CD4-positive, alpha-beta memory T cell (primary cell): ENCODE measurements around the gene TGFA. TPM values are rescaled to one million over a fixed set of nuclear protein-coding genes. Genes with fewer than 3 reads are reported as not detected.

Experiments
- CTCF ChIA-PET: fragments of 350-600 bp; sonication (Branson Sonifier 250); formaldehyde crosslinking; loops from one replicate; lab custom pipeline; 2021; ENCODE audit warnings: inconsistent platforms; ENCODE audit not compliant: partially characterized antibody; lab: Charles Lee
- POLR2A ChIA-PET: fragments of 350-600 bp; sonication (Branson Sonifier 250); formaldehyde crosslinking; loops from one replicate; lab custom pipeline; 2021; ENCODE audit not compliant: partially characterized antibody; lab: Charles Lee
- DNase-seq, 5 donors: peaks; one replicate each; pipeline versions ENCODE4 v3.0.0 to v3.0.0-alpha.2; 2020 to 2022; ENCODE audit warnings: mixed read lengths in 1 of 5
- H3K27ac ChIP-seq: one replicate; pipeline ENCODE4 v1.7.0; 2013; ENCODE audit warnings: low read depth, low read length
- H3K27me3 ChIP-seq: 2 replicates; pipeline ENCODE4 v1.7.0; 2013; ENCODE audit warnings: mild to moderate bottlenecking, low read length, moderate library complexity; ENCODE audit not compliant: insufficient read depth
- H3K36me3 ChIP-seq: 2 replicates; pipeline ENCODE4 v1.7.0; 2013; ENCODE audit warnings: mild to moderate bottlenecking, low read length, moderate library complexity; ENCODE audit not compliant: insufficient read depth
- H3K4me1 ChIP-seq: 2 replicates; pipeline ENCODE4 v1.7.0; 2013; ENCODE audit warnings: mild to moderate bottlenecking, low read length, moderate library complexity; ENCODE audit not compliant: insufficient read depth
- H3K4me3 ChIP-seq, 2 donors: one replicate each; pipeline ENCODE4 v1.7.0; 2013; ENCODE audit warnings: low read length in 2 of 2, mild to moderate bottlenecking in 1 of 2
- H3K9me3 ChIP-seq, 2 donors: one replicate each; pipeline ENCODE4 v1.7.0; 2013; ENCODE audit warnings: low read length in 2 of 2, control low read depth in 1 of 2; ENCODE audit not compliant: control insufficient read depth in 1 of 2
- H3K27ac Mint-ChIP-seq, 7 donors: one replicate each; pipeline ENCODE4 v1.8.0; 2020 to 2021; ENCODE audit warnings: mixed read lengths in 7 of 7, mild to moderate bottlenecking in 6 of 7, inconsistent platforms in 3 of 7, moderate library complexity in 3 of 7
- H3K27me3 Mint-ChIP-seq, 2 donors: one replicate each; pipeline ENCODE4 v1.8.0; 2020 to 2021; ENCODE audit warnings: mixed read lengths in 2 of 2
- H3K36me3 Mint-ChIP-seq, 2 donors: one replicate each; pipeline ENCODE4 v1.8.0; 2020 to 2021; ENCODE audit warnings: mixed read lengths in 2 of 2, inconsistent platforms in 1 of 2, mild to moderate bottlenecking in 1 of 2
- H3K4me1 Mint-ChIP-seq, 4 donors: one replicate each; pipeline ENCODE4 v1.8.0; 2020 to 2021; ENCODE audit warnings: mixed read lengths in 4 of 4, mild to moderate bottlenecking in 1 of 4
- H3K4me3 Mint-ChIP-seq, 8 donors: one replicate each; pipeline ENCODE4 v1.8.0; 2020 to 2021; ENCODE audit warnings: mixed read lengths in 8 of 8, mild to moderate bottlenecking in 7 of 8, moderate library complexity in 6 of 8, inconsistent platforms in 3 of 8
- H3K9me3 Mint-ChIP-seq, 8 donors: one replicate each; pipeline ENCODE4 v1.8.0; 2020 to 2021; ENCODE audit warnings: mixed read lengths in 8 of 8, mild to moderate bottlenecking in 5 of 8, inconsistent platforms in 3 of 8, moderate library complexity in 1 of 8
- intact Hi-C: fragments of 100-400 bp; cut with micrococcal nuclease; formaldehyde crosslinking; loops from one replicate; pipeline ENCODE4 v1.15.1; 2023
- polyA plus RNA-seq, 2 donors: library from polyadenylated mRNA; unstranded; fragments of 300-500 nt; fragmentation: Illumina TruSeq; gene quantifications; one replicate each; pipeline ENCODE4 v1.2.3, GENCODE V29; 2021
- total RNA-seq, 2 experiments: library from RNA; stranded (reverse); gene quantifications; one replicate each; pipeline ENCODE4 v1.2.3, GENCODE V29; 2021

Gene TGFA
- total and polyA plus RNA-seq, 4 experiments from 2014 or later = 0.46 to 4.2 (median 2.3) TPM

DNA sequence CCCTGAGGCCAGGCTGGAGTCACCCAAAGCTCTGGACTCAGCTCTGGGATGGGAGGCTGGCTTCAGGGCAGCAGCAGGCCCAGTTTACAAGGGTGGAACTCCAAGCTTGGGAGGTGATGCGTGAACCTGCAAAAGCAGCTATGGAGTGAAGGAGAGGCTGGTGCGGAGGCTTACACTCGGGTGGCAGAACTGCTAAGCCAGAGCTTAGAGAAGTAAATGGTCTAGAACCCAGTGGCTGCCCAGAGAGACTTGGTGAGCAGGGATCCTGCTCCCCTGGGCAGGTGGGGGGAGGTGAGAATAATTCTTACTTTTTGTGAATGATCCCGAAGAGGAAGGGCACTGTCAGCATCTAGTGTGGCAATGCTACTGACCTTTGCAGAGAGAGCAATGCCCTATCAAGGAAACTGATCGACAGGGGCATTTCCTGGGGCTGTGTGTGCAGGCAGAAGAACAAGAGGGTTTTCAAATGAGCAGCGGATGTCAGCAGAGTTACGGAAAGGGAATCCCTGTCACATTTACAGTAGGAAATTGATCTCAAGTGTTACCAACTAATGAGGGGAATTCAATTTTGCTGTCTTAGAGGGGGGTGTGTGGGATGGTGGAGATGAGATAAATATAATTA lies 80.4 kb downstream of the TGFA start:
- peak overlapping the region in 7 of 8 donors; percentile 27 to 71 (median 49) for H3K4me3 Mint-ChIP-seq
- peaks cover 14 to 39% (median 28%) of the 10 kb centered on the region in 4 donors for H3K4me1 Mint-ChIP-seq
- H3K9me3 ChIP-seq = no peaks in the 10 kb centered on the region
- no peak overlapping the region for H3K27ac ChIP-seq
- no peaks in the 10 kb centered on the region for H3K36me3 ChIP-seq
- ChIA-PET POLR2A (no interaction called here), CTCF (no interaction called here)
- H3K4me3 ChIP-seq = no peak overlapping the region
- no peaks in the 10 kb centered on the region for H3K27me3 ChIP-seq
- DNase-seq = peak in 2 of 5 donors; percentile 6 to 9
- H3K9me3 Mint-ChIP-seq = no peaks in the 10 kb centered on the region
- H3K27me3 Mint-ChIP-seq = no peaks in the 10 kb centered on the region
- H3K4me1 ChIP-seq = peaks cover 29% of the 10 kb centered on the region
- H3K36me3 Mint-ChIP-seq = no peaks in the 10 kb centered on the region
- intact Hi-C loops = no loop called here
- peak overlapping the region in 5 of 7 donors; percentile 17 to 71 (median 27) for H3K27ac Mint-ChIP-seq

DNA sequence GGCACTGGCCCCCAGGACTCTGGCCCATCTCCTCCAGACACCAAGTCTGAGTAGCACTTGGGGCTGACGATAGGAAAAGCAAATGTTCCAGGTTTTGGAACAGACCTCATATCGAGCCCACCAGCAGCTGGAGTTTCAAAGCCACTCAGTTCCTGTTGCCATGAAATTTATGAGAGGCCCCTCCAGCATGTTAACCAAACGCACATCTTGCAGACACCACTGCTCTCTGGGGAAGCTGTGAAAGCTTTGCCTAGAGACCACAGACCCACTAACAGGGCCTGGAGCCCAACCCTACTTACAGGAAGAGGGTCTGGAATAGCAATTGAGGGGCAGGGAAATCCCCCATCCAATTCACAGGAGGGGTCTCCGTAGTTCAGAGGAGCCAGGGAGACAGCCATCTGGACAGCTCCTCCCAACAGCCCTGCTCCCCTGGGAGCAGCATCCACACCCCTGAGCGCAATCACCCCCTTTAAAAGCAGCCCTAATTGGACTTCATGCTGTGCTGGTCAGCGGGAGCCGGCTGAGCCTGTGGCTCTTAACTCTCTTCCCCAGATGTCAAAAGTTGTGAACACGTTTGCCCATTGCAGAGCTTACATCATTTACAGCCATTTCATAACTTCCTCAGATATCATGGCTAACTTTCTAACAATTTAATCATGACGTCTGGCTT lies 81.3 kb downstream of the TGFA start:
- no peaks in the 10 kb centered on the region for H3K27me3 ChIP-seq
- no peak overlapping the region for H3K4me3 Mint-ChIP-seq
- no peak overlapping the region for H3K4me3 ChIP-seq
- DNase-seq = no peak
- no peaks in the 10 kb centered on the region for H3K36me3 ChIP-seq
- no peaks in the 10 kb centered on the region for H3K9me3 Mint-ChIP-seq
- H3K36me3 Mint-ChIP-seq = no peaks in the 10 kb centered on the region
- no peak overlapping the region for H3K27ac ChIP-seq
- H3K4me1 Mint-ChIP-seq = peaks cover 14 to 39% (median 28%) of the 10 kb centered on the region in 4 donors
- intact Hi-C loops = no loop called here
- H3K27ac Mint-ChIP-seq = peak overlapping the region in 1 of 7 donors; percentile 9
- ChIA-PET POLR2A (no interaction called here), CTCF (no interaction called here)
- no peaks in the 10 kb centered on the region for H3K9me3 ChIP-seq
- peaks cover 29% of the 10 kb centered on the region for H3K4me1 ChIP-seq
- H3K27me3 Mint-ChIP-seq = no peaks in the 10 kb centered on the region

DNA sequence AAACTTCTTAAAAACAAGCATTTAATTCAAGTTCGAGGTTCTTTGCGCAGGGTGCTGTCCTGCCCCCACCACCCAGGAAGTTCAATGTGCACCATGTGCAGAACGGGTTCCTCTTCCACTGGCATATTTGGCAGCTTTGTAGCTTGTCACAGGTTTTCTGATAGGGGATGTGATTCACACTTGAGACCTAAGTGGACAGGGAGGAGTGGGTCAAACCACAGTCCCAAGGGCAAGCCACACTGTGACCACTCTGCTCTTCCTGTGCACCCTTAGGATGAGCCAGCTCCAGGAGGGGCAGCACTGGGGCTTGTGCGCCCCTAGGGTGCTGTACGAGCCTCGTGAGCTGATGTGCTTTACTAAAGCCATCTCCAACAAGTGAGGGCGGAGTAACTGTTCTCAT lies 82.5 kb downstream of the TGFA start:
- H3K9me3 ChIP-seq = no peaks in the 10 kb centered on the region
- Mint-ChIP-seq H3K4me1 (peaks cover 14 to 39% (median 28%) of the 10 kb centered on the region in 4 donors), H3K36me3 (no peaks in the 10 kb centered on the region), H3K27me3 (no peaks in the 10 kb centered on the region), H3K27ac (peak overlapping the region in 1 of 7 donors; percentile 56), H3K9me3 (peaks cover 0 to 4% (median 0%) of the 10 kb centered on the region in 8 donors), H3K4me3 (no peak overlapping the region)
- intact Hi-C loops = no loop called here
- CTCF ChIA-PET = no interaction called here
- peaks cover 29% of the 10 kb centered on the region for H3K4me1 ChIP-seq
- no peak overlapping the region for H3K4me3 ChIP-seq
- POLR2A ChIA-PET = no interaction called here
- no peaks in the 10 kb centered on the region for H3K36me3 ChIP-seq
- no peak overlapping the region for H3K27ac ChIP-seq
- DNase-seq = no peak
- no peaks in the 10 kb centered on the region for H3K27me3 ChIP-seq

DNA sequence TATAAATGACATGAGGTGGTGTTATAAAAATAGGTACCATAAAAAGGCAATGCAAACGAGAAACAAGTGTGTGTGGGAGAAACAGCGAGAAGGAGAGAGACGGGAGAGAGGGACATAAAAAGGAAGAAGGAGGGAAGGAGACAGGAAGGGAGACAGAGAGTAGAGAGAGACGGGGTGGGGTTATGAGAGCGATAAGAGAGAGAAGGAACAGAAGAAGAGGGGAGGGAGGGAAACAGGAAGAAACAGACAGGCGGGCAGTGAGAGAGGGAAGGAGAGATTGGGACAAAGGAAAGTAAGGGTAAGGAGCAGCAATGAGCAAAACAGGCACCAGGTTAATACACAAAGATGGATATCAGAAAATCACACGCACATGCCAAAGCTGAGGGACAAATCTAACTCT lies 83.7 kb downstream of the TGFA start:
- intact Hi-C loops = no loop called here
- no peaks in the 10 kb centered on the region for H3K36me3 Mint-ChIP-seq
- H3K4me1 ChIP-seq = peaks cover 22% of the 10 kb centered on the region

DNA sequence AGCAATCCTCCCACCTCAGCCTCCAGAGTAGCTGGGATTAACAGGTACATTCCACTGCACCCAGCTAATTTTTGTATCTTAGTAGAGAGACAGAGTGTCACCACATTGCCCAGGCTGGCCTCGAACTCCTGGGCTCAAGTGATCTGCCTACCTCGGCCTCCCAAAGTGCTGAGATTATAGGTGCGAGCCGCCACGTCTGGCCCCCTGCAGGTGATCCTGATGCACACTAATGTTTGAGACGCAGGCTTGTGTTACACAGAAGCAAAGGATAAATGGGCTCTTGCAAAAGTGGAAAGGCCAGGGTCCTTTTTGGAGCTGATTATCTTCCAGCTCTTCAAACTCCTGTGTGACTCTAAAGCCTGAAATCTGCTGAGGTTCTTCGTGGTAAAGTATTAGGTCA lies 84.2 kb downstream of the TGFA start:
- ChIA-PET POLR2A (no interaction called here), CTCF (no interaction called here)
- Mint-ChIP-seq H3K36me3 (no peaks in the 10 kb centered on the region), H3K4me1 (peaks cover 11 to 26% (median 17%) of the 10 kb centered on the region in 4 donors), H3K9me3 (peaks cover 0 to 4% (median 0%) of the 10 kb centered on the region in 8 donors), H3K27me3 (no peaks in the 10 kb centered on the region), H3K4me3 (no peak overlapping the region), H3K27ac (no peak overlapping the region)
- H3K27ac ChIP-seq = no peak overlapping the region
- no peaks in the 10 kb centered on the region for H3K36me3 ChIP-seq
- no peaks in the 10 kb centered on the region for H3K27me3 ChIP-seq
- DNase-seq = no peak
- peaks cover 17% of the 10 kb centered on the region for H3K4me1 ChIP-seq
- intact Hi-C loops = no loop called here
- no peak overlapping the region for H3K4me3 ChIP-seq
- no peaks in the 10 kb centered on the region for H3K9me3 ChIP-seq

More for the DNA sequence above, 83.7 kb downstream of the TGFA start:
- ChIA-PET CTCF (no interaction called here), POLR2A (no interaction called here)
- no peaks in the 10 kb centered on the region for H3K27me3 Mint-ChIP-seq
- no peak overlapping the region for H3K4me3 Mint-ChIP-seq
- H3K9me3 Mint-ChIP-seq = peaks cover 0 to 4% (median 0%) of the 10 kb centered on the region in 8 donors
- Histone ChIP-seq H3K27me3 (no peaks in the 10 kb centered on the region), H3K36me3 (no peaks in the 10 kb centered on the region), H3K27ac (no peak overlapping the region), H3K9me3 (no peaks in the 10 kb centered on the region), H3K4me3 (no peak overlapping the region)
- no peak for DNase-seq
- H3K27ac Mint-ChIP-seq = peak overlapping the region in 1 of 7 donors; percentile 54
- peaks cover 12 to 31% (median 21%) of the 10 kb centered on the region in 4 donors for H3K4me1 Mint-ChIP-seq

DNA sequence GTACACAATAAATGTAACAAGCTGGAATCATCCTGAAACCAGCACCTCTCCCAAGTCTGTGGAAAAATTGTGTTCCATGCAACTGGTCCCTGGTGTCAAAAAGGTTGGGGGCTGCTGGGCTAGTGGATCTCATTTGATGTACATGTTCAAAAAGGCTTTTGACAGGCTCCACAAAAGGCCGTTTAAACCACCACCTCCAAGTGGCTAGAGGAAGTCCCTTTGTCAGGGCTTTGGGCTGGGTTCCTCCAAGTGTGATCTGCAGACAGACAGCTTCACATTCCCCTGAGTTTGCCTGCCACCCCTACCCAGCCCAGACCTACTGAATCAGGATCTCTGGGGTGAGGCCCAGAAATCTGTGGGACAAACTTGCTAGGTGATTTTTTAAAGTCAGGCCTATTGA lies 84.7 kb downstream of the TGFA start:
- intact Hi-C loops = no loop called here
- no peak overlapping the region for H3K4me3 ChIP-seq
- peaks cover 6 to 20% (median 12%) of the 10 kb centered on the region in 4 donors for H3K4me1 Mint-ChIP-seq
- CTCF ChIA-PET = no interaction called here
- no peaks in the 10 kb centered on the region for H3K27me3 Mint-ChIP-seq
- H3K4me3 Mint-ChIP-seq = no peak overlapping the region
- POLR2A ChIA-PET = no interaction called here
- H3K36me3 Mint-ChIP-seq = no peaks in the 10 kb centered on the region
- H3K27me3 ChIP-seq = no peaks in the 10 kb centered on the region
- peaks cover 12% of the 10 kb centered on the region for H3K4me1 ChIP-seq
- no peak for DNase-seq
- no peak overlapping the region for H3K27ac ChIP-seq
- H3K9me3 ChIP-seq = no peaks in the 10 kb centered on the region
- peaks cover 0 to 4% (median 0%) of the 10 kb centered on the region in 8 donors for H3K9me3 Mint-ChIP-seq
- H3K36me3 ChIP-seq = no peaks in the 10 kb centered on the region
- no peak overlapping the region for H3K27ac Mint-ChIP-seq

DNA sequence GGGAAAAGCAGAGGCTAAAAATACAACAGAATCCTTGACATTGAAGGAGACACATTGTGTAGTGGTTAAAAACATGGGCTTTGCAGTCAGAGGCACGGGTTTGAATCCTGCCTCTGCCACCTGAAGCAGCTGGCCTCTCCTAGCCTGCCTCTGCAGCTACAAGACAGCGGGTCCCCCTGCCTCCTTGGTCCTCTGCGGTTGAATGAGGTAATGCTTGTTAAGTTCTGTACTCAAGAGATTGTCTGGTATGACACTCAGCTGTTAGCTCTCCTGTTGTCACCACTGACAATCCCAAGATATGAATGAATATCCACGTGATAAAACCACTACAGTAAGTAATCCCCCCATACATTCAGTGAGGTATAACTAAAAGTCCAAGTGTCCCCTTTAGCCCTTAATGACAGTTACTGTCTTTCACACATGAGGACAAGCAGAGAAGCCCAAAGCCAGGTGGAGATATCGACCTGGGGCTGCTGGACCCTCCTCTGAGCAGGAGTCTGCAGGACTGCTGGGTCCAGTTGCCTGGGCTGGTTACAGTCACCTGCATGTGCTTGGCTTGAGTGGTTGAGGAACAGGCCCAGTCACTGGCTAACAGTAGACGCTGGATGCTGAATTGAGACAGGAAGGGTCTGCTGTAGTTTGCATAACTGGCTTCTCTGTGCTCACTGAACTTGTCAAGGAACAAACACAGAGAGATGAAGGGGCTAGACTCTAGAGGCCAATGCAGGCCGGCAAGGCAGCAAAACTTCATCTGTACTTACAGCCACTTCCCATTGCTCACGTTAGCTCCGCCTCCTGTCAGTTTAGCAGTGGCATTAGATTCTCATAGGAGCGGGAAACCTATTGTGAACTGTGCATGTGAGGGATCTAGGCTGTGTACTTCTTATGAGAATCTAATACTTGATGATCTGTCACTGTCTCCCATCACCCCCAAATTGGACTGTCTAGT lies 85.5 kb downstream of the TGFA start:
- Mint-ChIP-seq H3K27ac (no peak overlapping the region), H3K4me3 (no peak overlapping the region), H3K27me3 (no peaks in the 10 kb centered on the region), H3K9me3 (peaks cover 0 to 4% (median 0%) of the 10 kb centered on the region in 8 donors), H3K4me1 (peaks cover 2 to 13% (median 5%) of the 10 kb centered on the region in 4 donors), H3K36me3 (no peaks in the 10 kb centered on the region)
- DNase-seq = no peak
- intact Hi-C loops = no loop called here
- Histone ChIP-seq H3K36me3 (no peaks in the 10 kb centered on the region), H3K27ac (no peak overlapping the region), H3K27me3 (no peaks in the 10 kb centered on the region), H3K4me1 (peaks cover 4% of the 10 kb centered on the region), H3K4me3 (no peak overlapping the region), H3K9me3 (no peaks in the 10 kb centered on the region)
- POLR2A ChIA-PET = no interaction called here
- CTCF ChIA-PET = no interaction called here
